Astrocyte of the spinal cord (primary cell): Measurements from ENCODE around the gene RIMS4.

Experiments used
- DNase-seq: peaks from one replicate; pipeline ENCODE4 v3.0.0; 2011; ENCODE audit warnings: low read depth, low spot score
- H3K4me3 ChIP-seq: 2 replicates; pipeline ENCODE4 v1.5.1; 2011; ENCODE audit warnings: low read depth, mild to moderate bottlenecking, low read length, moderate library complexity
- CTCF ChIP-seq: IDR thresholded peaks from 2 replicates; pipeline ENCODE4 v1.5.1; 2012; ENCODE audit warnings: low read depth, mild to moderate bottlenecking, low read length, inconsistent platforms
- in situ Hi-C: cut with HindIII; loops from 2 replicates; pipeline ENCODE4 v1.10.0; 2017; ENCODE audit warnings: low sequenced_read_pairs

RIMS4 gene

DNA sequence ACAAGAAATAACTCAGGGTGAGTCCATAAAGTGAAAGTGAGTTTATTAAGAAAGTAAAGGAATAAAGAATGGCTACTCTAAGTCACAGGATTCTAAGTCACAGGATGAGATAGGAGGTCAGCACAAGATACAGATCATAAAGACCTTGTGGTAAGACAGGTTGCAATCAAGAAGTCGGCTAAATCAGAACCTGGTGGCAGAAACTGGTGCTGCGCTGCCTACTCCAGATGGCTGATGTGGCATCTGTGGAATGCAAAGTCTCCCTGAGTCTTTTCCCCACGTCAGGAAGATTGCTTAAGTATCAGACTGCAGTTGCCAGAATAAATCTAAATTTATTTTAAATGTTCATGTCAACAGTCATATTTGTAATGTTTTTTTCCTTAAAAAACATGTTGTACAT is 75.4 kb downstream of the RIMS4 start:
- no peak for TF ChIP-seq CTCF
- no peak overlapping the region for H3K4me3 ChIP-seq
- in situ Hi-C loops, result no loop called here
- no peak for DNase-seq

DNA sequence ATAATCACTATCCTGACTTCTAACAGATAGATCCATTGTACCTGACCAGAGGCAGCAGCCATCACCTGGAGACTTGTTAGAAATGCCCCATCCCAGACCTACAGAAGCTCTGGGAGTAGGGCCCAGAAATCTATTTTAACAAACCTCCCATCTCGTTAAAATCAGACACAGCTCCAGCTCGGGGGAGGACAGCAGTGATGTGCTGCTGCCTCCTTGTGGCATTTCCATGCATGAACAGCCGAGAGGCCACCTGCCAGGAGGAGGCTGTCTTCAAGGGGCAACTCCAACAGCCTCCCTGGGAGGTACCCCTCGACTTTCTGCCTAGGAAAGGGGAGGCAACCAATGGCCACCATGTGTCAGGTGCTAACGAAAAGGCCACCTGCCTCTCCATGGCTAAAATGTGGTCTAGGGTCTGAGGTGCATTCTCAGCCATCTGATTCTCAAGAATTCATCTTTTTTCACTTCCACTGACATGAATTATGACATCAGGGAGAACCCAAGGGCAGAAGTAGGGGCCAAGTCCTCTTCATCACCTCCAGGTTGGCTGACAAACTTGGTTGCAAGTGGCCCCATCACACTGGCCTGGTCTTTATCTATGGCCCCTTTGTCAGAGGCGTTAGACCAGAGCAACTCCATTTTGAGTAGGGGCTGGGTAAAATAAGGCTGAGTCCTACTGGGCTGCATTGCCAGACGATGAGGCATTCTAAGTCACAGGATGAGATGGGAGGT is 76.8 kb downstream of the RIMS4 start:
- no peak overlapping the region for H3K4me3 ChIP-seq
- peak; percentile 93 for TF ChIP-seq CTCF
- in situ Hi-C loops, result no loop called here
- DNase-seq, result peak; percentile 71

DNA sequence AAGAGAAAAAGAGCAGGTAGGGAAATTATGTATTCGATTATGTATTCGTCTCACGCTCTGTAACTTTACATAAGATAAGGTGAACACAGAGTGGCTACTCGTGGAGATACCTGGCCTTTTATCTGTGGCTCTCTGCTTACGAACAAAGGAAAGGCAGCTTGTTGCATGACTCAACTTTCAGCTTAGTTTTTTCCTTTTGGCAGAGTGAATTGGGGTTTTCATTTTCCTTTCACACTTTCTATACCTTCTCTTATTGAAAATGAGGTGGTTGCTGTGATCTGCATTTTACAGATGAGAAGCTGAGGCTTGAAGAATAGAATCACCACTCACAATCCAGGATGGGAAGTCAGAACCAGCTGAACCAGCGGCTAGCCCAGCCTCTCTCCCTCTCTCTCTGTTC is 78.0 kb downstream of the RIMS4 start:
- TF ChIP-seq CTCF, result no peak
- in situ Hi-C loops, result no loop called here
- no peak for DNase-seq

DNA sequence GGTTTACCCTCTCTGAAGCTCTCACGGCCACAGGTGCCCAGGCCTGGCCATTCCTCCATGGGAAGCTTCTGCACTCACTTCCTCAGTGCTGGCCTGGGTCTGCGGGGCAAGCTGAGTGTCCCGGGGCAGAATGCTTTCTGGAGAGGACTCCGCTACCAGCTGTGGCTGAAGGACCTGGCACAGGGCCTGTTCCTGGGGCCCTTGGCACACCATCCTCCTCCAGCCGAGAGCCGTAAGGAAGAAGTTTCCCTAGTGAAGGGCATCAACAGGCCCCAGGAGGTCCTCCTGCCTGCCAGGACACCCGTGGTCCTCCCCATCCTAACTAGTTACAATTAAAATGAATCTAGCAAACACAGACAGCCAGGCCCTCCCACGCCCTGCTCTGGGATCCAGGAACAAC is 78.7 kb downstream of the RIMS4 start:
- no peak for DNase-seq
- in situ Hi-C loops, result no loop called here
- no peak overlapping the region for H3K4me3 ChIP-seq
- TF ChIP-seq CTCF, result no peak

More for the DNA sequence above, 78.0 kb downstream of the RIMS4 start:
- no peak overlapping the region for H3K4me3 ChIP-seq

GRCh38 chr20:44730441-44730840 is 79.9 kb downstream of the RIMS4 start:
- DNase-seq, result peak; percentile 75
- TF ChIP-seq CTCF, result no peak
- in situ Hi-C loops, result no loop called here
- no peak overlapping the region for H3K4me3 ChIP-seq

- DNase-seq, result peak; percentile 62
- in situ Hi-C loops, result no loop called here
- no peak overlapping the region for H3K4me3 ChIP-seq
- TF ChIP-seq CTCF, result no peak
These were observed 81.4 kb downstream of the RIMS4 start for GRCh38 chr20:44728801-44729443.
